ENCODE measurements around the gene CNTNAP4. TPM values are rescaled to one million over a fixed set of nuclear protein-coding genes. Genes with fewer than 3 reads are reported as not detected.

The CNTNAP4 gene
- total and polyA plus RNA-seq, 2 of the 13 experiments (the other 11 are each of a cell fraction or from before 2014, with no cell fraction given): not detected

GRCh38 chr16:76574651-76575050 is 297.4 kb downstream of the CNTNAP4 start (continued):
- TF ChIP-seq ZBTB25 (CRISPR knock-in tag; IDR thresholded peaks at IDR 0.05) (peak; percentile 45; the same call in 1 of the 2 replicates), ZSCAN9 (CRISPR knock-in tag; IDR thresholded peaks at IDR 0.05; ENCODE audit: borderline replicate concordance) (0 out of 2 replicates have a peak, but pooled peaks have one; percentile 14), ZNF24 (IDR thresholded peaks at IDR 0.05) (0 out of 2 replicates have a peak, but pooled peaks have one; percentile 18), FOXK1 (CRISPR knock-in tag; IDR thresholded peaks at IDR 0.05; ENCODE audit: borderline replicate concordance, low read depth) (peak; percentile 74; the same call in 1 of the 2 replicates), ZNF576 (CRISPR knock-in tag; IDR thresholded peaks at IDR 0.05) (no peak), ZNF749 (CRISPR knock-in tag; IDR thresholded peaks at IDR 0.05; ENCODE audit: borderline replicate concordance) (no peak), BORCS8-MEF2B (CRISPR knock-in tag; IDR thresholded peaks at IDR 0.05) (no peak), RXRA (CRISPR knock-in tag; IDR thresholded peaks at IDR 0.05) (no peak), HMG20A (CRISPR knock-in tag; IDR thresholded peaks at IDR 0.05; ENCODE audit: borderline replicate concordance) (peak; percentile 97), SMARCE1 (IDR thresholded peaks at IDR 0.05; ENCODE audit: borderline replicate concordance) (no peak), CEBPB (IDR thresholded peaks at IDR 0.05; ENCODE audit: borderline replicate concordance, low read depth, low read length) (peak; percentile 71), HIVEP1 (CRISPR knock-in tag; IDR thresholded peaks at IDR 0.05) (no peak), SNAPC2 (CRISPR knock-in tag; IDR thresholded peaks at IDR 0.05) (no peak), SALL1 (CRISPR knock-in tag; IDR thresholded peaks at IDR 0.05) (peak; percentile 64; the same call in 1 of the 2 replicates), TEF (CRISPR knock-in tag; IDR thresholded peaks at IDR 0.05) (peak; percentile 38; the same call in 1 of the 2 replicates), ZBTB20 (CRISPR knock-in tag; IDR thresholded peaks at IDR 0.05; ENCODE audit: borderline replicate concordance, low read depth) (peak; percentile 93; the same call in 1 of the 2 replicates), NFIC (IDR thresholded peaks at IDR 0.05; ENCODE audit: low read length) (peak; percentile 86; the same call in 1 of the 2 replicates), CEBPG (CRISPR knock-in tag; IDR thresholded peaks at IDR 0.05) (peak; percentile 75), ZNF652 (CRISPR knock-in tag; IDR thresholded peaks at IDR 0.05; ENCODE audit: borderline replicate concordance, low read depth) (peak; percentile 39; the same call in 1 of the 2 replicates), ZBTB10 (CRISPR knock-in tag; IDR thresholded peaks at IDR 0.05; ENCODE audit: borderline replicate concordance) (0 out of 2 replicates have a peak, but pooled peaks have one; percentile 7), KDM5A (IDR thresholded peaks at IDR 0.05; ENCODE audit: borderline replicate concordance, low read length) (no peak), ISL2 (CRISPR knock-in tag; IDR thresholded peaks at IDR 0.05) (0 out of 2 replicates have a peak, but pooled peaks have one; percentile 57), ZNF292 (CRISPR knock-in tag; IDR thresholded peaks at IDR 0.05; ENCODE audit: borderline replicate concordance, low read depth) (no peak), ZNF264 (CRISPR knock-in tag; IDR thresholded peaks at IDR 0.05) (no peak), ZNF329 (CRISPR knock-in tag; IDR thresholded peaks at IDR 0.05; ENCODE audit: low read depth) (no peak)

Measured in HepG2 (cell line).